Suprapubic skin (tissue), 3 donors: ENCODE data around the gene ARFGAP3.

Experiments
- POLR2A ChIP-seq, 2 donors: fragments of 450-650 bp; IDR thresholded peaks; one replicate each; pipeline ENCODE4 v1.6.1; 2017; ENCODE audit warnings: antibody characterized with exemption in 2 of 2, mild to moderate bottlenecking in 2 of 2, moderate library complexity in 2 of 2
- TF ChIP-seq, protein P1 (sequence below), 2 donors: fragments of 200-600 bp in 1 of 2; fragments of 450-650 bp in 1 of 2; sonication (generic) in 1 of 2; IDR thresholded peaks; one replicate each; pipeline ENCODE4 v1.5.1; 2016 to 2019; ENCODE audit warnings: antibody characterized with exemption in 2 of 2, mild to moderate bottlenecking in 1 of 2, moderate library complexity in 1 of 2

DNA sequence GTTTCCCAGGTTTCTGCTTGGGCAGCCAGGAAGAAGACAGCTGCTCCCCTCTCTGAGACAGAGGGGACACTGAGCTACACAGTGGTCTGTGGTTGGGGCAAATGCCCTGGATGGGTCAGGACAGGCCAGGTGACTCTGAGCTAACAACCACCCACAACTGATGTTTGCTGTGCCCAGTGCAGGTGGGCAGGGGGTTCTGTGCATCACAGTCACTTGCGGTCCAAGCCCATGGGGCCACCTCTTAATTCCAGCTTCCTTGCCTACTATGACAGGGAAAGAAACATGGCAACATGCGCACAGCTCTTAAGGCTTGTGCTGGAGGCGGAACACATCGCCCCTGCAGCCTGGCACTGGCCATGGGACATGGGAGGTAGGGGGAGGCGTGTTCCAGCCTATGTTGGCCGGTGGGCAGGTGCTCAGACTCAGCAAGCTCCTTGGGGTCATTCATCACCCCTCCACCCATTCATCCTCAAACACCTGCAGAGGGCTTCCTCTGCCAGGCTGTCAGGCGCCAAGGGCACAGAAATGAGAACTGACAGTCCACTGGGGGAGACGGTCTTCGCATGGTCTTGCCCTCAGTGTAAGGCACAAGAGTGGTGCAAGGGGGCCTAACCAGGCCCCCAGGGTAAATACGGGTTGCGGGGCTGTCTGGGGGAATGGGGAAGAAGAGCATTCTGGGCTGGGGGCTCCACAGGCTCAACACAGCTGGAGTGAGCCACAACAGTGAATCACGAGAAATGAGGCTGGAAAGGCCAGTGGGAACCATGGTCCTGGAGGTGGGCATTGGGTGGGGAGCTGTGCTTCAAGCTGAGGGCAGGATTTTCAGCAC lies 55.6 kb downstream of the ARFGAP3 start:
- TF ChIP-seq, protein P1, sequence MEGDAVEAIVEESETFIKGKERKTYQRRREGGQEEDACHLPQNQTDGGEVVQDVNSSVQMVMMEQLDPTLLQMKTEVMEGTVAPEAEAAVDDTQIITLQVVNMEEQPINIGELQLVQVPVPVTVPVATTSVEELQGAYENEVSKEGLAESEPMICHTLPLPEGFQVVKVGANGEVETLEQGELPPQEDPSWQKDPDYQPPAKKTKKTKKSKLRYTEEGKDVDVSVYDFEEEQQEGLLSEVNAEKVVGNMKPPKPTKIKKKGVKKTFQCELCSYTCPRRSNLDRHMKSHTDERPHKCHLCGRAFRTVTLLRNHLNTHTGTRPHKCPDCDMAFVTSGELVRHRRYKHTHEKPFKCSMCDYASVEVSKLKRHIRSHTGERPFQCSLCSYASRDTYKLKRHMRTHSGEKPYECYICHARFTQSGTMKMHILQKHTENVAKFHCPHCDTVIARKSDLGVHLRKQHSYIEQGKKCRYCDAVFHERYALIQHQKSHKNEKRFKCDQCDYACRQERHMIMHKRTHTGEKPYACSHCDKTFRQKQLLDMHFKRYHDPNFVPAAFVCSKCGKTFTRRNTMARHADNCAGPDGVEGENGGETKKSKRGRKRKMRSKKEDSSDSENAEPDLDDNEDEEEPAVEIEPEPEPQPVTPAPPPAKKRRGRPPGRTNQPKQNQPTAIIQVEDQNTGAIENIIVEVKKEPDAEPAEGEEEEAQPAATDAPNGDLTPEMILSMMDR (IDR thresholded peaks at IDR 0.05) = no peak
- TF ChIP-seq POLR2A (IDR thresholded peaks at IDR 0.05) = no peak
